ENCODE data around the gene CACNA1D.

Gene CACNA1D

GRCh38 chr3:53482227-53482626 lies 12.2 kb upstream of the CACNA1D start:
- FAIRE-seq (no peak), DNase-seq (ENCODE audit: insufficient read length, low spot score) (no peak)
- TF ChIP-seq PAX5 (IDR thresholded peaks at IDR 0.05; ENCODE audit: insufficient read depth, low read length, severe bottlenecking) (no peak), POU2F2 (IDR thresholded peaks at IDR 0.05; ENCODE audit: low read depth, low read length) (no peak), SPI1 (IDR thresholded peaks at IDR 0.05; ENCODE audit: low read depth, low read length) (no peak), POLR2A (IDR thresholded peaks at IDR 0.05; ENCODE audit: low read depth, low read length) (no peak), POLR2AphosphoS5 (IDR thresholded peaks at IDR 0.05; ENCODE audit: low read depth, low read length) (no peak), TAF1 (IDR thresholded peaks at IDR 0.05; ENCODE audit: low read depth, low read length) (no peak)

- DNase-seq (ENCODE audit: insufficient read length, low spot score) (no peak), FAIRE-seq (no peak)
- TF ChIP-seq PAX5 (IDR thresholded peaks at IDR 0.05; ENCODE audit: insufficient read depth, low read length, severe bottlenecking) (no peak), POLR2A (IDR thresholded peaks at IDR 0.05; ENCODE audit: low read depth, low read length) (no peak), SPI1 (IDR thresholded peaks at IDR 0.05; ENCODE audit: low read depth, low read length) (no peak), TAF1 (IDR thresholded peaks at IDR 0.05; ENCODE audit: low read depth, low read length) (no peak), POLR2AphosphoS5 (IDR thresholded peaks at IDR 0.05; ENCODE audit: low read depth, low read length) (no peak)
Observed at GRCh38 chr3:53483821-53484220, 10.6 kb upstream of the CACNA1D start.

DNA sequence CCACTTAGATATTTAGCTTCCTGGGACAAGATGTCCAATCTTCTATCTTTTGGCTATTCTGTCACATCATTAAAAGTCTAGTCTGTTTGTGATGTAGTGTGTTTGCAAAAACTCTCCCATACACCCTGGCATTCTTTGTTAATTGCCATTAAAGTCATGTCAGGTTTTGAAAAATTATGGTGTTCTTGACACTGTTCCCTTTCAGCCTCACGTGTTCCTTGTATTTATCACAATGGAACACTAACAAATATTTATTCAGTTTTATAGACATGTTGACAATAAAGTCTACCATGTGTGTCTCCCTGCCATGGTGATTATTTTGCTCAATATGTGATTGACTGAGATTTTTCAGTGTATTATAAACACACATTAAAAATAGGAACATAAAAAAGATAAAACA lies 9.4 kb upstream of the CACNA1D start:
- FAIRE-seq (no peak), DNase-seq (ENCODE audit: insufficient read length, low spot score) (no peak)
- no peak for TF ChIP-seq POLR2A (IDR thresholded peaks at IDR 0.05; ENCODE audit: low read depth, low read length)
- TF ChIP-seq SPI1 (IDR thresholded peaks at IDR 0.05; ENCODE audit: low read depth, low read length): no peak
- no peak for TF ChIP-seq TAF1 (IDR thresholded peaks at IDR 0.05; ENCODE audit: low read depth, low read length)
- TF ChIP-seq POU2F2 (IDR thresholded peaks at IDR 0.05; ENCODE audit: low read depth, low read length): no peak

DNA sequence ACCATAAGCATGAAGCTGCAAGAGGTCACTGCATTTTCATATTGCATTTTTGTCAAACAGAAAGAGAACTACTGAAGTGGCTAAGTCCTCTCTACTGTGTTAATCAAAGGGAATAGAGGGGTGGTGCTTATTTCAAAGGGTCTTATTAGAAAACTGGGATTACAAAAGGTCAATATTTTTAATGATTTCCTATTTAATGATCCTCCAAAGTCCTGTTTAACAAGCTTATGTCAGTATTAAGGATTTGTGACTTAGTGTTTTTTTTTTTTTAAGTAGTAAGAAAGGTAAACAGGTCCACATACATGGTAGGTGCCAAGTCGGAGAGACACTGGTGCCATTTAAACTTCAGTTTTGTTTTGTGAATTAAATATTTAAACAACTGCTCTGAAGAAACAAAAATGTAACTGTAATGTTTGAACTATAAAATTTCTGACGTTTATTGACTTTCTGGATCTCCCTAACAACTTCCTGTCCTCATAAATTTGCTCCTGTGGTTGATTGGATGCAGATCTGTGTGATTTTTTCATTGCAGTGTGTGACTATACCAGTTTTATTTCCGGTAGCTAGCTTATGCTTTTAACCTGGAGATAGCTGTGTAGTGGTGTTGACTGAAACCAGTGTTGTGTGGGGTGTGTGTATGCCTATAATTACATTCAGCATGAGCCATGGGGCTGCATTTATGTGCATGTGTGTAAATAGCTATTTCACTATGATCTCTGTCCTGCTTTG lies 8.6 kb upstream of the CACNA1D start:
- DNase-seq (ENCODE audit: insufficient read length, low spot score): no peak
- TF ChIP-seq POLR2AphosphoS5 (IDR thresholded peaks at IDR 0.05; ENCODE audit: low read depth, low read length) (no peak), TAF1 (IDR thresholded peaks at IDR 0.05; ENCODE audit: low read depth, low read length) (no peak), SPI1 (IDR thresholded peaks at IDR 0.05; ENCODE audit: low read depth, low read length) (no peak), POLR2A (IDR thresholded peaks at IDR 0.05; ENCODE audit: low read depth, low read length) (no peak), PAX5 (IDR thresholded peaks at IDR 0.05; ENCODE audit: insufficient read depth, low read length, severe bottlenecking) (no peak), POU2F2 (IDR thresholded peaks at IDR 0.05; ENCODE audit: low read depth, low read length) (no peak)
- FAIRE-seq: no peak

- no peak for FAIRE-seq
- no peak for DNase-seq (ENCODE audit: insufficient read length, low spot score)
- TF ChIP-seq SPI1 (IDR thresholded peaks at IDR 0.05; ENCODE audit: low read depth, low read length): no peak
- TF ChIP-seq TAF1 (IDR thresholded peaks at IDR 0.05; ENCODE audit: low read depth, low read length): no peak
- no peak for TF ChIP-seq POLR2A (IDR thresholded peaks at IDR 0.05; ENCODE audit: low read depth, low read length)
- no peak for TF ChIP-seq PAX5 (IDR thresholded peaks at IDR 0.05; ENCODE audit: insufficient read depth, low read length, severe bottlenecking)
- TF ChIP-seq POLR2AphosphoS5 (IDR thresholded peaks at IDR 0.05; ENCODE audit: low read depth, low read length): no peak
- TF ChIP-seq POU2F2 (IDR thresholded peaks at IDR 0.05; ENCODE audit: low read depth, low read length): no peak
Observed at GRCh38 chr3:53486961-53487654, 7.3 kb upstream of the CACNA1D start.

- FAIRE-seq: no peak
- DNase-seq (ENCODE audit: insufficient read length, low spot score): no peak
- no peak for TF ChIP-seq POLR2A (IDR thresholded peaks at IDR 0.05; ENCODE audit: low read depth, low read length)
- no peak for TF ChIP-seq PAX5 (IDR thresholded peaks at IDR 0.05; ENCODE audit: insufficient read depth, low read length, severe bottlenecking)
- TF ChIP-seq POU2F2 (IDR thresholded peaks at IDR 0.05; ENCODE audit: low read depth, low read length): no peak
- no peak for TF ChIP-seq TAF1 (IDR thresholded peaks at IDR 0.05; ENCODE audit: low read depth, low read length)
- TF ChIP-seq SPI1 (IDR thresholded peaks at IDR 0.05; ENCODE audit: low read depth, low read length): no peak
- TF ChIP-seq POLR2AphosphoS5 (IDR thresholded peaks at IDR 0.05; ENCODE audit: low read depth, low read length): no peak
Observed at GRCh38 chr3:53489386-53489785, 5.0 kb upstream of the CACNA1D start.

DNA sequence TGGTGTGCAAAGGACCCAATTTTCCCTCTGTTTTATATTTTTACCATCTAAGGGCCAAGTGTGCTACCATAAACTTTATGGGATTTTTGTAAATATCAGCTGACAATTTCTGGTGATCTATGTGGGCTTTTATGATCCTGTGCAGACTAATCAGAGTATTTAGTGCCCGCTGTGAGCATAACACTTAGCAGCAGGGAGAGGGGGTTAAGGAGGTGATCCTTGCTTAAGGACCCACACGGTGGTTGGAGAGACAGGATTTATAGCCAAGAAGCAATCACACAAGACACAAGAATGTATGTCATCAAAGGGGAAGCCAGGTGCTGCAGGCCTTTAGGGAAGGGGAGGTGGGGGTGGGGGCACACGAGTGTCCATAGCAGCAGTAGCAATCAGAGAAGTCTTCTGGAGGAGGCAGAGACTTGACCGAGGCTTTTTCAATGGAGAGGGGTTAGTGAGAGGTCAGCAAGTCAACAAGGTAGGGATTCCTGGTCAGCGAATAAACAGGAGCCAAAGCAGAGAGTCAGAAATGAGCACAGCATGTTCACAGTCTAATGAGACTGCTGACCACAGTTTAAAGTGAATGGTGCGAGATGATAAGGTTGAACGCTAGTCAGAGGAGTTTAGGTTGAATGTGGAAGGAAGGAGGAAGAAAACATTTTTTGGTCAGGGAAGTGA lies 4.5 kb upstream of the CACNA1D start:
- FAIRE-seq (no peak), DNase-seq (ENCODE audit: insufficient read length, low spot score) (no peak)
- TF ChIP-seq TAF1 (IDR thresholded peaks at IDR 0.05; ENCODE audit: low read depth, low read length) (no peak), POLR2AphosphoS5 (IDR thresholded peaks at IDR 0.05; ENCODE audit: low read depth, low read length) (no peak), POLR2A (IDR thresholded peaks at IDR 0.05; ENCODE audit: low read depth, low read length) (no peak), PAX5 (IDR thresholded peaks at IDR 0.05; ENCODE audit: insufficient read depth, low read length, severe bottlenecking) (no peak), POU2F2 (IDR thresholded peaks at IDR 0.05; ENCODE audit: low read depth, low read length) (no peak), SPI1 (IDR thresholded peaks at IDR 0.05; ENCODE audit: low read depth, low read length) (no peak)

GRCh38 chr3:53490459-53490968 lies 3.9 kb upstream of the CACNA1D start:
- FAIRE-seq: no peak
- DNase-seq (ENCODE audit: insufficient read length, low spot score): no peak
- TF ChIP-seq SPI1 (IDR thresholded peaks at IDR 0.05; ENCODE audit: low read depth, low read length): no peak
- no peak for TF ChIP-seq PAX5 (IDR thresholded peaks at IDR 0.05; ENCODE audit: insufficient read depth, low read length, severe bottlenecking)
- TF ChIP-seq TAF1 (IDR thresholded peaks at IDR 0.05; ENCODE audit: low read depth, low read length): no peak
- no peak for TF ChIP-seq POU2F2 (IDR thresholded peaks at IDR 0.05; ENCODE audit: low read depth, low read length)
- no peak for TF ChIP-seq POLR2AphosphoS5 (IDR thresholded peaks at IDR 0.05; ENCODE audit: low read depth, low read length)
- no peak for TF ChIP-seq POLR2A (IDR thresholded peaks at IDR 0.05; ENCODE audit: low read depth, low read length)

GRCh38 chr3:53491276-53491675 lies 3.1 kb upstream of the CACNA1D start:
- DNase-seq (ENCODE audit: insufficient read length, low spot score) (no peak), FAIRE-seq (no peak)
- TF ChIP-seq TAF1 (IDR thresholded peaks at IDR 0.05; ENCODE audit: low read depth, low read length) (no peak), POU2F2 (IDR thresholded peaks at IDR 0.05; ENCODE audit: low read depth, low read length) (no peak), SPI1 (IDR thresholded peaks at IDR 0.05; ENCODE audit: low read depth, low read length) (no peak), PAX5 (IDR thresholded peaks at IDR 0.05; ENCODE audit: insufficient read depth, low read length, severe bottlenecking) (no peak), POLR2AphosphoS5 (IDR thresholded peaks at IDR 0.05; ENCODE audit: low read depth, low read length) (no peak), POLR2A (IDR thresholded peaks at IDR 0.05; ENCODE audit: low read depth, low read length) (no peak)
